Smooth muscle cell (in vitro differentiated cells): ENCODE data around the gene CMTM8. TPM values are rescaled to one million over a fixed set of nuclear protein-coding genes. Genes with fewer than 3 reads are reported as not detected.

Source experiments
- DNase-seq: peaks from one replicate; lab custom pipeline; 2025; ENCODE audit not compliant: unreplicated experiment; lab: John Stamatoyannopoulos, UW
- H2AFZ ChIP-seq: fragments of 200-600 bp; sonication (generic); 2 replicates; pipeline ENCODE4 v1.6.0; 2016; ENCODE audit warnings: antibody characterized with exemption, low read depth, mild to moderate bottlenecking
- H3F3A ChIP-seq: fragments of 200-600 bp; sonication (generic); 2 replicates; pipeline ENCODE4 v1.6.0; 2017; ENCODE audit warnings: antibody characterized with exemption, low read depth
- H3K27ac ChIP-seq: fragments of 200-600 bp; sonication (generic); 2 replicates; pipeline ENCODE4 v1.5.1; 2016; ENCODE audit warnings: low read depth, mild to moderate bottlenecking
- H3K27me3 ChIP-seq: fragments of 200-600 bp; sonication (generic); 2 replicates; pipeline ENCODE4 v1.6.1; 2016; ENCODE audit warnings: low read depth, mild to moderate bottlenecking
- H3K36me3 ChIP-seq: fragments of 200-600 bp; sonication (generic); 2 replicates; pipeline ENCODE4 v1.5.1; 2016; ENCODE audit warnings: low read depth
- H3K4me1 ChIP-seq: fragments of 200-600 bp; sonication (generic); 2 replicates; pipeline ENCODE4 v1.5.1; 2016; ENCODE audit warnings: low read depth
- H3K4me2 ChIP-seq: fragments of 200-600 bp; sonication (generic); 2 replicates; pipeline ENCODE4 v1.6.0; 2016; ENCODE audit warnings: mild to moderate bottlenecking
- H3K4me3 ChIP-seq: fragments of 200-600 bp; sonication (generic); 2 replicates; pipeline ENCODE4 v1.5.1; 2016; ENCODE audit warnings: mild to moderate bottlenecking
- H3K79me2 ChIP-seq: fragments of 200-600 bp; sonication (generic); 2 replicates; pipeline ENCODE4 v1.6.0; 2016; ENCODE audit warnings: low read depth, mild to moderate bottlenecking
- H3K9ac ChIP-seq: fragments of 200-600 bp; sonication (generic); 2 replicates; pipeline ENCODE4 v1.6.0; 2016; ENCODE audit warnings: low read depth
- H3K9me3 ChIP-seq: fragments of 200-600 bp; sonication (generic); replicated peaks from 2 replicates; pipeline ENCODE4 v1.5.1; 2016; ENCODE audit warnings: low read depth
- H4K20me1 ChIP-seq: fragments of 200-600 bp; sonication (generic); 2 replicates; pipeline ENCODE4 v1.6.0; 2016; ENCODE audit warnings: low read depth
- CTCF ChIP-seq: fragments of 200-600 bp; sonication (generic); IDR thresholded peaks from 2 replicates; pipeline ENCODE4 v1.5.1; 2017; ENCODE audit warnings: borderline replicate concordance, mild to moderate bottlenecking, antibody characterized with exemption; ENCODE audit not compliant: insufficient read depth, poor library complexity, severe bottlenecking
- WGBS: methylation state at CpG from one replicate; pipeline ENCODE4 v1.1.7; 2016; ENCODE audit warnings: low lambda C conversion rate; 5-methylcytosine and 5-hydroxymethylcytosine counted together
- polyA plus RNA-seq: library from polyadenylated mRNA; unstranded; fragments of >200 nt; fragmentation: Nextera tagmentation; extraction: Ambion mirVana; gene quantifications from 2 replicates; pipeline ENCODE4 v1.2.1, GENCODE V29; 2016
- total RNA-seq: library from RNA; depleted of rRNA; stranded (reverse); fragments of >200 nt; gene quantifications from 2 replicates; pipeline ENCODE4 v1.2.3, GENCODE V29; 2014

CMTM8 gene
- total and polyA plus RNA-seq, 2 experiments from 2014 or later: 1.9 TPM

- H3K79me2 ChIP-seq: no peaks in the 10 kb centered on the region
- no peak for TF ChIP-seq CTCF
- no peaks in the 10 kb centered on the region for H3K36me3 ChIP-seq
- peaks cover 27% of the 10 kb centered on the region for H3K4me1 ChIP-seq
- no peak overlapping the region for H3K4me2 ChIP-seq
- no peaks in the 10 kb centered on the region for H3K27me3 ChIP-seq
- no peak for DNase-seq
- no peak overlapping the region for H3K4me3 ChIP-seq
- 96% methylated on average over 2 of the region's 2 CpGs for WGBS
- no peak overlapping the region for H2AFZ ChIP-seq
- H3F3A ChIP-seq: no peaks in the 10 kb centered on the region
- no peak overlapping the region for H3K9ac ChIP-seq
- no peak overlapping the region for H3K27ac ChIP-seq
- H4K20me1 ChIP-seq: no peaks in the 10 kb centered on the region
- no peaks in the 10 kb centered on the region for H3K9me3 ChIP-seq
These were observed 81.1 kb downstream of the CMTM8 start for GRCh38 chr3:32319607-32320006.

- no peak for TF ChIP-seq CTCF
- Histone ChIP-seq H3K9ac (no peak overlapping the region), H3K9me3 (no peaks in the 10 kb centered on the region), H3K4me2 (no peak overlapping the region), H3K4me3 (no peak overlapping the region), H3K4me1 (peaks cover 27% of the 10 kb centered on the region), H3K79me2 (no peaks in the 10 kb centered on the region), H3K27ac (no peak overlapping the region), H2AFZ (no peak overlapping the region), H3F3A (no peaks in the 10 kb centered on the region), H3K36me3 (no peaks in the 10 kb centered on the region), H4K20me1 (no peaks in the 10 kb centered on the region), H3K27me3 (no peaks in the 10 kb centered on the region)
- WGBS: 81% methylated on average over 6 of the region's 6 CpGs
- no peak for DNase-seq
These were observed 81.6 kb downstream of the CMTM8 start for GRCh38 chr3:32320080-32320479.

GRCh38 chr3:32321095-32321790, 82.8 kb downstream of the CMTM8 start:
- Histone ChIP-seq H3K4me1 (peaks cover 37% of the 10 kb centered on the region), H2AFZ (no peak overlapping the region), H3K9ac (no peak overlapping the region), H3K4me2 (no peak overlapping the region), H3K9me3 (no peaks in the 10 kb centered on the region), H3K79me2 (no peaks in the 10 kb centered on the region), H3K27ac (no peak overlapping the region), H3K27me3 (no peaks in the 10 kb centered on the region), H4K20me1 (no peaks in the 10 kb centered on the region), H3K4me3 (no peak overlapping the region), H3K36me3 (no peaks in the 10 kb centered on the region), H3F3A (no peaks in the 10 kb centered on the region)
- WGBS: 67% methylated on average over 16 of the region's 16 CpGs
- TF ChIP-seq CTCF: no peak
- no peak for DNase-seq

- Histone ChIP-seq H3K9ac (no peak overlapping the region), H3K4me1 (peaks cover 29% of the 10 kb centered on the region), H3K79me2 (no peaks in the 10 kb centered on the region), H2AFZ (no peak overlapping the region), H3K27me3 (no peaks in the 10 kb centered on the region), H3K27ac (no peak overlapping the region), H3K4me3 (no peak overlapping the region), H3K4me2 (no peak overlapping the region), H3F3A (no peaks in the 10 kb centered on the region), H3K9me3 (no peaks in the 10 kb centered on the region), H4K20me1 (no peaks in the 10 kb centered on the region), H3K36me3 (no peaks in the 10 kb centered on the region)
- no peak for DNase-seq
- no peak for TF ChIP-seq CTCF
- WGBS: 100% methylated on average over 1 of the region's 1 CpG
These were observed 83.8 kb downstream of the CMTM8 start for GRCh38 chr3:32322311-32322710.
